ENCODE measurements around the gene KLF6. TPM values are rescaled to one million over a fixed set of nuclear protein-coding genes. Genes with fewer than 3 reads are reported as not detected.

KLF6 gene
- total RNA-seq, result 37.6 and 51.5 TPM in 2 replicates

DNA sequence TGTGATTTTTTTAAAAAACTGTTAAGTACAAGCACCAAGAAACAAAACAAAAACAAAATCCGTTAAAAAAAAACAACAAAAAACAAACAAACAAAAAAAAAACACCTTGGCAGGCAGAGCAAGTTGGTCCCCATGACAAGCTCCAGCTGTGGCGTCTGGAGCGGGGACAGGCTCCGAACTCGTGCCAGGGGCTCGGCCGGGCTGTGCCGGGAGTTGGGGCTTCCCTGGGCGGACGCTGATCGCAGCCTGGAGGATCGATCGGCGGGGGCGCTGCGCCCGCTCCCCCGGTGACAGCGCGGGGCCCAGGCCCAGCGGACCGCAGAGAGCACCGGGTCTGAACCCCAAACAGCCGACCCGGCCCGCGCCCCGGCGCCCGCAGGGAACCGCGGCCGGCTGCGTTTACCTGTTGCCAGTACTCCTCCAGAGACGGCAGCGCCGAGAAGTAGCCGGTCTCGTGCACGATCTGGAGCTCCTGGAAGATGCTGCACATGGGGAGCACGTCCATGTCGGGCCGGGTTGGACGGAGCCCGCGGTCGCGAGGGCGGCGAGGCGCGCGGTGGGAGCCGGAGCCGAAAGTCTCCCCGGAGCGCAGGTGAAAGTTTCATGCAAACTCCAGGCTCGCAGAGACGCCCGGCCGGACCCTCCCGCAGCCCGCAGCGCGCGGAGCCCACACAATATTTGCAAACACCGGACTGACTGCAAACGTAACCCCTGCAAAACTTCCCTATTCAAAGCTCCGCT lies at the start of gene KLF6:
KLF6 (minus strand) TSS at position 700 of the 741 bp plus-strand sequence; CDS start at position 505, 195 bp downstream.
- TF ChIP-seq, protein P1, sequence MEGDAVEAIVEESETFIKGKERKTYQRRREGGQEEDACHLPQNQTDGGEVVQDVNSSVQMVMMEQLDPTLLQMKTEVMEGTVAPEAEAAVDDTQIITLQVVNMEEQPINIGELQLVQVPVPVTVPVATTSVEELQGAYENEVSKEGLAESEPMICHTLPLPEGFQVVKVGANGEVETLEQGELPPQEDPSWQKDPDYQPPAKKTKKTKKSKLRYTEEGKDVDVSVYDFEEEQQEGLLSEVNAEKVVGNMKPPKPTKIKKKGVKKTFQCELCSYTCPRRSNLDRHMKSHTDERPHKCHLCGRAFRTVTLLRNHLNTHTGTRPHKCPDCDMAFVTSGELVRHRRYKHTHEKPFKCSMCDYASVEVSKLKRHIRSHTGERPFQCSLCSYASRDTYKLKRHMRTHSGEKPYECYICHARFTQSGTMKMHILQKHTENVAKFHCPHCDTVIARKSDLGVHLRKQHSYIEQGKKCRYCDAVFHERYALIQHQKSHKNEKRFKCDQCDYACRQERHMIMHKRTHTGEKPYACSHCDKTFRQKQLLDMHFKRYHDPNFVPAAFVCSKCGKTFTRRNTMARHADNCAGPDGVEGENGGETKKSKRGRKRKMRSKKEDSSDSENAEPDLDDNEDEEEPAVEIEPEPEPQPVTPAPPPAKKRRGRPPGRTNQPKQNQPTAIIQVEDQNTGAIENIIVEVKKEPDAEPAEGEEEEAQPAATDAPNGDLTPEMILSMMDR (IDR thresholded peaks at IDR 0.05; ENCODE audit: insufficient read depth, low read depth, low read length), result no peak
- peak; percentile 43 for DNase-seq (ENCODE audit: low read depth)
- H3K4me3 ChIP-seq (ENCODE audit: low read depth, low read length), result peak within 1 kb of the TSS; percentile 90

DNA sequence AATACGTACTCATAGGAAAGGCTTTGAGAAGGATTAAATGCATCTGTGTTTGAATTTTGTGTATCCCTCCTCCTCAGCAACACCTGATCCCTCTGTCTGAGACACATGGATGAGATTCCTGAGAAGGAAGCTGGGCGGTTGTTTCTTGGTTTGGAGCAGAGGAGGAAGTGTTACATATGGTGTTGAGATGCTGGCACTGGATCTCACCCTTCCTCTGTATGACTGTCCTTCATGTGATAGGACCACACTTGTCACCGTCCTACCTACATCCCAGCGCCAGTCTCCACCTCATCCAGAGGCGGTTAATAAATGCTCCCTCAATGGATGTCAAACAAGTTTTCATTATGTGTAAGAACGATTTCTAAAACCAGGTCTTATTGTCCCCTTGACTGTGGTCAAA lies 49.4 kb upstream of the KLF6 start:
- DNase-seq (ENCODE audit: low read depth), result no peak
- H3K4me3 ChIP-seq (ENCODE audit: low read depth, low read length), result no peak overlapping the region
- TF ChIP-seq, protein P1 (IDR thresholded peaks at IDR 0.05; ENCODE audit: insufficient read depth, low read depth, low read length), result no peak

DNA sequence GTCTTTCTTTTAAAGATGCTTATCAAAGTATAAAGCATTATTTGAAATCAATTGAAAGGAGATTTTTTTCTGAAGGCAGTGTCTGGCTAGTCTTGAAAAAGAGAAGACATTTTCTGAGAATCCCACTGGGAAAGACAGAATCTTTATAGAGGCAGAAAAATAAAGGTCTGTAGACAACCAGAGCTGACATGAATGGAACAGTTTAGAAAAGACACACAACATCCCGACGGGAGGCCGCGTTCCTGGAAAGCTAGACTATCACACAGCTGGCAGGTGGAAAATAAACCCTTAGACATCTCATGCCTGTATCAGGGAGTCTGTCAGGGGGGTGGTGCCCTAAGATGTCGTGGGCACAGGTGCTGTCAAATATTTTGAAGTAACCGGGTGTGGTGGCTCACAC lies 48.0 kb upstream of the KLF6 start:
- TF ChIP-seq, protein P1 (IDR thresholded peaks at IDR 0.05; ENCODE audit: insufficient read depth, low read depth, low read length), result no peak
- no peak overlapping the region for H3K4me3 ChIP-seq (ENCODE audit: low read depth, low read length)
- DNase-seq (ENCODE audit: low read depth), result no peak

DNA sequence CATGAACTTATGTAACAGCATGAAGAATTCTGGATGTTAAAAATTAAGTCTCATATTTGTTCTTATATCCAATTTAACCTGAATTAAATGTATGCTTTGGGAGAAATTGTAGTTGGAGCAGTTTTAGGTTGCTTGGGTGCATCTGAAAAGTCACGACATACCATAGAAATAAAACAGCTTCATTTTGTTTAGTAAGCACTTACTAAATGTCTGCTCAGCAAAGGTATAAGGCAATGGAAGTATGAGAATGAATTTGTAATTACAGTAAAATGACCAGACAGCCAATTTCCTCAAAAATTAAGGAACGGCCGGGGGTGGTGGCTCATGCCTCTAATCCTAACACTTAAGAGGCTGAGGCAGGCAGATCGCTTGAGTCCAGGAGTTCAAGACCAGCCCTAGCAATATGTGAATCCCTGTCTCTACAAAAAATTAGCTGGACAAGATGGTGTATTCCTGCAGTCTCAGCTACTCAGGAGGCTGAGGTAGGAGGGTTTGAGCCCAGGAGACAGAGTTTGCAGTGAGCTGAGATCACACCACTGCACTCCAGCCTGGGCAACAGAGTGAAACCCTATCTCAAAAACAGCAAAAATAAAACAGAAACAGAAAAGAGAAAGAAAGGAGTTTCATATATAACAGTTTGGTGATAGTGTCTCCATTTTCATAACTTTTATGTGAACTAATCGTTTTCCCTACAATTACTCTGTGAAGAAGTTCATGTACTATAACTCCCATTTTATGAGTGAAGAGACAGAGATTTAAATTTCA lies 47.2 kb upstream of the KLF6 start:
- DNase-seq (ENCODE audit: low read depth), result no peak
- TF ChIP-seq, protein P1 (IDR thresholded peaks at IDR 0.05; ENCODE audit: insufficient read depth, low read depth, low read length), result no peak
- H3K4me3 ChIP-seq (ENCODE audit: low read depth, low read length), result no peak overlapping the region

DNA sequence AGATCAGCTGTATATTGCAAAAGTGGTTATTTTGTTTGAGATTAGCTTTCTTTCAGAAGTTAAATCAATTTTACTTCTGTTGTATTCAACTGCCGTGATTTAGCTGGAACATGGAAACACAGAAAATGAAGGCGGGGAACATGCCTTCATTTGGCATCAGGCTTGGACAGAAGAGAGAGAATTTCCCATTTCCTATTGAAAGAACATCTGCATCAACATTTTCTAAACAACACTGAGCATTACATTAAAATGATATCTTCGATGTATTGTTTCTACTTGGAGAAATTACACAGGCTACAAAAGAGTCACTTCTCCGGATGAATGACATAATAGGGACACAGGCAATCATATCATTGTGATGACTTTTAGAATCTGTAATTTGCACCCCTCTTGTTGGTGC lies 46.6 kb upstream of the KLF6 start:
- H3K4me3 ChIP-seq (ENCODE audit: low read depth, low read length), result no peak overlapping the region
- no peak for DNase-seq (ENCODE audit: low read depth)
- TF ChIP-seq, protein P1 (IDR thresholded peaks at IDR 0.05; ENCODE audit: insufficient read depth, low read depth, low read length), result no peak

DNA sequence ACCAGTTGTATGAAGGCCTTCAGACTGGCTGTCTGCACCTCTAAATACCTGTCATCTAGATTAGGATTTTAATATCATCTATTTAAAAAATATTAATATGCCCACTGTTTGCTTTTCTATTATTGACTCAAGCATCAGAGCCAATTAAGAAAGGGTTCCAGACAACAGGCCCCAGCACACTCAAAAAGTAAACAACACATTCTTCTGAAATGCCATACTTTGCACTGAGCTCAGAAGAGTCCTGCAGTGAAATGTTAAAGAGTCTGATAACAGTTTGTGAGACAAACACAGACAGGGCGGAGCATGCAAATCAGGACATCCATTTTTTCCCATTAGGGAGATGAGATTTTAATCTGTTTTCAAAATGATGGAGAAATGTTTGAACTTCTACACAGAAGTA lies 45.9 kb upstream of the KLF6 start:
- peak; percentile 73 for DNase-seq (ENCODE audit: low read depth)
- no peak overlapping the region for H3K4me3 ChIP-seq (ENCODE audit: low read depth, low read length)
- TF ChIP-seq, protein P1 (IDR thresholded peaks at IDR 0.05; ENCODE audit: insufficient read depth, low read depth, low read length), result no peak
